Kasumi-1 (cell line): ENCODE measurements around the gene UGP2.
"Not testable (repeated sequence)": the region's sequence is repeated elsewhere in the genome, so short reads cannot be mapped to it uniquely, and the experiment has no call there.

Experiments used
- DNase-seq, 2 experiments: peaks; one replicate each; lab custom pipeline; 2025; lab: John Stamatoyannopoulos, UW

Gene UGP2

DNA sequence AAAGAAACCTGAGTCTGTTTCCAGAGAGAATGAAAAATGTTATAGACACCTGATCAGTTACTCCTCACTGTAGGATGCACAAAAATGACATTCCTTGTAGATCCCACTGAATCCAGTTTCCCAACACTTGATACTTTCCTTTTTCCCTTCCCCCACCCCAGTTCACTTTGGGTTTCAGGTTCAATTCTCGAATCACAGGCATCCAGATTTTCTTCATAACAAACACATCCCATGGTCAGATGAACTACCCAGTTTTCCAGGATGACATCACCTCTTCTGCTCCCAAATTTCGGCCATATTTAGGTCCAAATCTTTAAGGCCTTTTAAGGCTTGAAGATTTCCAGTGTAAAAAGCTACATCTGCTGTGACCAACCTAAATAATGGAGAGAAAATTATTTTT is 51.5 kb downstream of the UGP2 start:
- no peak for DNase-seq

DNA sequence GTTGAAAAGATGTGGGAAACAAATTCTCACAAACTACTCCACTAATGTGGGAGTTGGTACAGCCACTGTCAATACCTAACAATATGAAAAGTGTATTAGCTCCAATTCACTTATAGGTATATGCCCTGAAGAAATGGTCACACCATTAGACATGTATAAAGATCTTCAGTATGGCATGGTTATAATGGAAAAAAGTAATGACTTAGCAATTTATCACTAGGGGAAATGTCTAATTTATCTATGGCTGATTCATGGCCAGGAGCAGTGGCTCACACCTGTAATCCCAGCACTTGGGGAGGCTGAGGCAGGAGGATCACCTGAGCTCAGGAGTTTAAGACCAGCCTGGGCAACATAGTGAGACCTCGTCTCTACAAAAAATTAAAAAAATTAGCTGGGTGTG is 52.5 kb downstream of the UGP2 start:
- no peak for DNase-seq

DNA sequence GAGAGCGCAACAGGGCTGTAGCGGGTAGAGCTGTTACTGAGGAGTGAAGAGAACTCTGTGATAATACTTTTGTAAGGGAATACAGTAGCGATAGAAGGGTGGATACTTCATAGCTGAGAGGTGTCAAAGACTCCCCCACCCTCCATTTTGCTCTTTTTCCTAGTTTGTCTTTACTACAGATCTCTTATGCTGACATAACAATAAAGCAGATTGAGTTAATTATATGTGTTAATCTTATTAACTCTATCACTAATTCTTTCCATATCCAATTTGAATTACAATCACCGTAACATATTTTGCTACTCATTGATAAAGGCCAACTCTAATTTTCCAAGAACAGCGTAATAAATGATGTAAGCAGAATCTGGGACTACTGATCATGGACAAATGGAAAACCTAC is 57.1 kb downstream of the UGP2 start:
- no peak for DNase-seq

DNA sequence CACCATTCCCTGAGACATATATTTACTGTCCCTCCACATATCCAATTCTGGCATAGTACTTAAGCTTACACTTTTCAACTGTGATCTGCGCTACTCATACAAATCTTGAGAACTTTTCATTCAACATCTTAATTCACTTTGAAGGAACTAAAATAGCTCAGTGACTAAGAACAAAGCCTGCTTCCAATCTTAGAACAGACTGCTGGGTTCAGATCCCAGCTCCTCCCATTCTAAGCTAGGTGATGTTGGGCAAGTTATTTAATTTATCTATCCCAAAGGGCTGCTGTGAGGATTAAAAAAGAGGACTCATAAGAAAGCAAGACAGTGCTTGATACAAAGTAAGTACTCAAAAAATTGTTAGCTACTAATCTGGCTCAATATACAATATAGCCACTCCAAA is 57.9 kb downstream of the UGP2 start:
- DNase-seq, result no peak

DNA sequence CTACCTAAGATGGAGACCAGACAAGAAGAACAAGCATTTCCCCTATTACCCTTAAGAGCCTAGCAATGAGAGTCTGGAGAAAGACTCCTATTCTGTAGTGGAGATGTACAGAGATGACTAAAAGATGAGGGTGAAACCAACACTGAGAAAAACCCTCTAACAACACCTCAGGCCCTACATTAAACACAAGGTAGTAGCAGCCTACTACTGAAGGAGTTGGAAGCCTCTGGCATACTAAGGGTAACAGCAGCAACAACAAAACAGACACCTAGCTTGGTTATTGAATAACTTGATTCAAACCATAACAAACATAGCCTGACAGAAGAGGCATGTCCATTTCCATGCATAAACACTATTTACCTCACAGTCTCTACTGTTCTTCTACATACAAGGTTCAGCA is 60.5 kb downstream of the UGP2 start:
- DNase-seq, result no peak

DNA sequence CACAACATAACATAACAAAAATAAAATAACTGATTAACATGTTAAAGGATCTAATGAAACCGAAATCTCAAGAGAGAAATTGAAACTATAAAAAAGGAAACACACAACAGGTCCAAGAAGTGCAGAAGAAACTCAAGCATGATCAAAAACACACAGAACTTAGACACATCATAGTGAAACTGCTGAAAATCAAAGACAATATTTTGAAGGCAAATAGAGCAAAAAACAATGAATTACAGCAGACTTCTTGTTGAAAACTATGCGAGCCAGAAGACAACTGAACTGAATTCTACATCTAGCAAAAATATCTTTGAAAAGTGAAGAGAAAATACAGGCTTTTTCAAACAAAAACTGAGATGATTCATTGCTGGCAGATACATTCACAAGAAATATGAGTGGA is 61.3 kb downstream of the UGP2 start:
- peak; percentile 9 to 37 for DNase-seq

DNA sequence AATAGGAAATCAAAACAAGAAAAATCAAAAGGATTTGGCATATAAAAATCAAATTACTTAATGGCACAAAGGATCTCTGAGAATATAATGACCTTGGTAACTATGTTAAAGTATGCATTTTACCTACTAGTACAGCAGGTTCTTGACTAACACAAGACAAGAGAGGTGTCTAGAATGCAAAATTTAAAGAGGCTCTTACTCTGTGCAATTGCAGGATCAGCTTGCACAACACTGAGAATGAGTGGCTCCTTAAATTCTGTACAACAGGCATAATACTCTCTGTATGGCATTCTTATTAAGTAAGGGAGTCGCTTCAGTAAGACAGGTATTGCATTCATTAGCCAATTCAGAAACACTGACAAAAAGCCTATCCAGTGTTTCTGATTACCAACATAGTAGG is 72.6 kb downstream of the UGP2 start:
- no peak for DNase-seq

DNA sequence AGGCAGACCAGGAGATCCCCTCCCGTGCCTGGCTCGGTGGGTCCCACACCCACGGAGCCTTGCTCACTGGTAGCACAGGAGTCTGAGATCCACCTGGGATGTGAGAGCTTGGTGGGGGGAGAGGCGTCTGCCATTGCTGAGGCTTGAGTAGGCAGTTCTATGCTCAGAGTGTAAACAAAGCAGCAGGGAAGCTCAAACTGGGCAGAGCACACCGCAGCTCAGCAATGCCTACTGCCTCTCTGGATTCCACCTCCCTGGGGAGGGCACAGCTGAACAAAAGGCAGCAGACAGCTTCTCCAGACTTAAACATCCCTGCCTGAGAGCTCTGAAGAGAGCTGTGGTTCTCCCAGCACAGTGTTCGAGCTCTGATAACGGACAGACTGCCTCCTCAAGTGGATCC is 85.1 kb downstream of the UGP2 start:
- no peak for DNase-seq

DNA sequence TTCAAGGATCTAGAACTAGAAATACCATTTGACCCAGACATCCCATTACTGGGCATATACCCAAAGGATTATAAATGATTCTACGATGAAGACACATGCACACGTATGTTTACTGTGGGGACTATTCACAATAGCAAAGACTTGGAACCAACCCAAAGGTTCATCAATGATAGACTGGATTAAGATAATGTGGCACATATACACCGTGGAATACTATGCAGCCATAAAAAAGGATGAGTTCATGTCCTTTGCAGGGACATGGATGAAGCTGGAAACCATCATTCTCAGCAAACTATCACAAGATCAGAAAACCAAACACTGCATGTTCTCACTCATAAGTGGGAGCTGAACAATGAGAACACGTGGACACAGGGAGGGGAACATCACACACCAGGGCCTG is 90.4 kb downstream of the UGP2 start:
- DNase-seq, result not testable (repeated sequence)
